ENCODE measurements around the gene BEAN1. TPM values are rescaled to one million over a fixed set of nuclear protein-coding genes. Genes with fewer than 3 reads are reported as not detected.

BEAN1 gene
- total and polyA plus RNA-seq, 2 experiments from 2014 or later: 0.07 to 0.10 TPM

GRCh38 chr16:66444049-66444481 lies 17.0 kb downstream of the BEAN1 start:
- no peak for TF ChIP-seq REST (IDR thresholded peaks at IDR 0.05; ENCODE audit: unreplicated experiment)
- TF ChIP-seq ZNF114 (CRISPR knock-in tag; IDR thresholded peaks at IDR 0.05): no peak
- peak; percentile 18 to 28; a peak in 3 of 4 replicates for TF ChIP-seq CTCF (conservative IDR thresholded peaks at IDR 0.05; ENCODE audit: low read depth in 2 of 2)
- Mint-ChIP-seq H3K4me1 (peaks cover 5% of the 10 kb centered on the region; the same call in 1 of the 3 replicates), H3K4me3 (no peak overlapping the region), H3K9me3 (no peaks in the 10 kb centered on the region), H3K36me3 (ENCODE audit: low read depth) (no peaks in the 10 kb centered on the region), H3K27me3 (ENCODE audit: insufficient read depth, low read depth, poor library complexity) (peaks cover 5% of the 10 kb centered on the region), H3K27ac (no peak overlapping the region)
- no peak overlapping the region for H3K4me2 ChIP-seq
- H3K4me1 ChIP-seq (ENCODE audit: insufficient read depth): no peaks in the 10 kb centered on the region
- H3F3A ChIP-seq (replicated peaks; ENCODE audit: low read depth): no peaks in the 10 kb centered on the region
- H4K20me1 ChIP-seq (replicated peaks; ENCODE audit: insufficient read depth): no peaks in the 10 kb centered on the region
- peak; percentile 78 for ATAC-seq
- H2AFZ ChIP-seq: peak overlapping the region; percentile 18; the same call in 1 of the 2 replicates
- no peaks in the 10 kb centered on the region for H3K27me3 ChIP-seq (ENCODE audit: insufficient read depth)
- H3K9me2 ChIP-seq (ENCODE audit: insufficient read depth): no peaks in the 10 kb centered on the region
- DNase-seq (ENCODE audit: low spot score): peak; percentile 22
- H3K79me2 ChIP-seq (replicated peaks; ENCODE audit: insufficient read depth): no peaks in the 10 kb centered on the region
- H3K27ac ChIP-seq (ENCODE audit: low read depth): no peak overlapping the region
- no peaks in the 10 kb centered on the region for H3K36me3 ChIP-seq (ENCODE audit: insufficient read depth)
- no peak overlapping the region for H3K4me3 ChIP-seq

- H3K27me3 Mint-ChIP-seq (ENCODE audit: insufficient read depth, low read depth, poor library complexity): peaks cover 2% of the 10 kb centered on the region
- no peak overlapping the region for H3K27ac ChIP-seq (ENCODE audit: low read depth)
Observed at GRCh38 chr16:66446737-66447136, 19.6 kb downstream of the BEAN1 start.

More at GRCh38 chr16:66446737-66447136, 19.6 kb downstream of the BEAN1 start:
- DNase-seq (ENCODE audit: low spot score): no peak
- Histone ChIP-seq H3K79me2 (replicated peaks; ENCODE audit: insufficient read depth) (no peaks in the 10 kb centered on the region), H3K36me3 (ENCODE audit: insufficient read depth) (no peaks in the 10 kb centered on the region), H3K9me2 (ENCODE audit: insufficient read depth) (no peaks in the 10 kb centered on the region), H3K4me3 (no peak overlapping the region), H3F3A (replicated peaks; ENCODE audit: low read depth) (no peaks in the 10 kb centered on the region), H4K20me1 (replicated peaks; ENCODE audit: insufficient read depth) (no peaks in the 10 kb centered on the region), H3K4me1 (ENCODE audit: insufficient read depth) (no peaks in the 10 kb centered on the region), H3K4me2 (no peak overlapping the region), H3K27me3 (ENCODE audit: insufficient read depth) (no peaks in the 10 kb centered on the region), H2AFZ (no peak overlapping the region)
- no peak for TF ChIP-seq ZNF331 (CRISPR knock-in tag; IDR thresholded peaks at IDR 0.05; ENCODE audit: low read depth)
- no peak for TF ChIP-seq POLR2AphosphoS5 (IDR thresholded peaks at IDR 0.05; ENCODE audit: low read depth)
- TF ChIP-seq EZH2phosphoT487 (IDR thresholded peaks at IDR 0.05; ENCODE audit: unreplicated experiment): no peak
- no peak for TF ChIP-seq STAT1 (IDR thresholded peaks at IDR 0.05; ENCODE audit: unreplicated experiment)
- TF ChIP-seq CREB1 (CRISPR knock-in tag; IDR thresholded peaks at IDR 0.05; ENCODE audit: low read depth): no peak
- no peak for TF ChIP-seq EZH2 (IDR thresholded peaks at IDR 0.05; ENCODE audit: low read depth, unreplicated experiment)
- TF ChIP-seq NANOG (IDR thresholded peaks at IDR 0.05; ENCODE audit: borderline replicate concordance): no peak
- TF ChIP-seq REST (IDR thresholded peaks at IDR 0.05; ENCODE audit: unreplicated experiment): no peak
- no peak for TF ChIP-seq ZNF114 (CRISPR knock-in tag; IDR thresholded peaks at IDR 0.05)
- no peak for TF ChIP-seq CTCF (conservative IDR thresholded peaks at IDR 0.05; ENCODE audit: low read depth in 2 of 2)
- no peaks in the 10 kb centered on the region for H3K36me3 Mint-ChIP-seq (ENCODE audit: low read depth)
- H3K4me3 Mint-ChIP-seq: no peak overlapping the region
- peaks cover 5% of the 10 kb centered on the region; the same call in 1 of the 3 replicates for H3K4me1 Mint-ChIP-seq
- no peak overlapping the region for H3K27ac Mint-ChIP-seq
- ATAC-seq: no peak
- no peaks in the 10 kb centered on the region for H3K9me3 Mint-ChIP-seq

Data from GM23338 (cell line).